Measurements from ENCODE around the gene TDG. TPM values are rescaled to one million over a fixed set of nuclear protein-coding genes. Genes with fewer than 3 reads are reported as not detected.

The TDG gene
- polyA plus RNA-seq, 3 donors = 12.6 to 22.4 (median 20.1) TPM

- Mint-ChIP-seq H3K36me3 (peaks cover 50 to 68% of the 10 kb centered on the region in 2 donors), H3K4me1 (peaks cover 14% of the 10 kb centered on the region), H3K4me3 (no peak overlapping the region), H3K27ac (no peak overlapping the region), H3K27me3 (ENCODE audit: low read depth in 3 of 3) (peaks cover 0 to 2% (median 2%) of the 10 kb centered on the region in 3 donors), H3K9me3 (no peaks in the 10 kb centered on the region)
- Histone ChIP-seq H3K4me1 (ENCODE audit: control insufficient read depth in 1 of 2, insufficient read depth in 2 of 2, low read length in 2 of 2) (peaks cover 11 to 16% of the 10 kb centered on the region in 2 donors), H2AFZ (ENCODE audit: insufficient read depth, low read depth, low read length, poor library complexity, severe bottlenecking) (no peak overlapping the region), H3K4me3 (replicated peaks in 1 of 3; ENCODE audit: low read depth in 2 of 3, low read length in 3 of 3) (no peak overlapping the region), H3K79me2 (ENCODE audit: insufficient read depth, low read length) (peaks cover 25% of the 10 kb centered on the region), H3K27me3 (ENCODE audit: control insufficient read depth in 2 of 2, insufficient read depth in 2 of 2, low read length in 2 of 2) (no peaks in the 10 kb centered on the region), H3K4me2 (replicated peaks; ENCODE audit: extremely low read depth, low read length, poor library complexity, severe bottlenecking) (no peak overlapping the region), H3K9me3 (replicated peaks in 1 of 2; ENCODE audit: control insufficient read depth in 1 of 2, insufficient read depth in 1 of 2, low read length in 2 of 2) (no peaks in the 10 kb centered on the region), H3K27ac (ENCODE audit: low read depth in 1 of 2, low read length in 2 of 2) (no peak overlapping the region), H3K9ac (ENCODE audit: insufficient read depth, low read length, poor library complexity, severe bottlenecking) (no peak overlapping the region), H3K36me3 (replicated peaks in 1 of 2; ENCODE audit: control insufficient read depth in 1 of 2, insufficient read depth in 2 of 2, low read length in 2 of 2) (peaks cover 63 to 71% of the 10 kb centered on the region in 2 donors), H4K20me1 (ENCODE audit: insufficient read depth, low read length) (peaks cover 9% of the 10 kb centered on the region)
- TF ChIP-seq, protein P1, sequence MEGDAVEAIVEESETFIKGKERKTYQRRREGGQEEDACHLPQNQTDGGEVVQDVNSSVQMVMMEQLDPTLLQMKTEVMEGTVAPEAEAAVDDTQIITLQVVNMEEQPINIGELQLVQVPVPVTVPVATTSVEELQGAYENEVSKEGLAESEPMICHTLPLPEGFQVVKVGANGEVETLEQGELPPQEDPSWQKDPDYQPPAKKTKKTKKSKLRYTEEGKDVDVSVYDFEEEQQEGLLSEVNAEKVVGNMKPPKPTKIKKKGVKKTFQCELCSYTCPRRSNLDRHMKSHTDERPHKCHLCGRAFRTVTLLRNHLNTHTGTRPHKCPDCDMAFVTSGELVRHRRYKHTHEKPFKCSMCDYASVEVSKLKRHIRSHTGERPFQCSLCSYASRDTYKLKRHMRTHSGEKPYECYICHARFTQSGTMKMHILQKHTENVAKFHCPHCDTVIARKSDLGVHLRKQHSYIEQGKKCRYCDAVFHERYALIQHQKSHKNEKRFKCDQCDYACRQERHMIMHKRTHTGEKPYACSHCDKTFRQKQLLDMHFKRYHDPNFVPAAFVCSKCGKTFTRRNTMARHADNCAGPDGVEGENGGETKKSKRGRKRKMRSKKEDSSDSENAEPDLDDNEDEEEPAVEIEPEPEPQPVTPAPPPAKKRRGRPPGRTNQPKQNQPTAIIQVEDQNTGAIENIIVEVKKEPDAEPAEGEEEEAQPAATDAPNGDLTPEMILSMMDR (IDR thresholded peaks at IDR 0.05) = no peak
- intact Hi-C loops (cut with micrococcal nuclease) = loop anchor here (10.0 kb wide), 2 partner anchors 1162 to 1182 kb away; no protein-coding TSS in a partner anchor
- no peak for DNase-seq
- no CpG with 5 or more reads among the region's 1 CpG for WGBS (ENCODE audit: insufficient coverage)
These were observed 13.2 kb upstream of the TDG start for GRCh38 chr12:103952497-103952896.

GRCh38 chr12:103955811-103956508 is 9.7 kb upstream of the TDG start:
- Histone ChIP-seq H3K27ac (ENCODE audit: low read depth in 1 of 2, low read length in 2 of 2) (peak overlapping the region in 1 of 2 donors; percentile 85), H2AFZ (ENCODE audit: insufficient read depth, low read depth, low read length, poor library complexity, severe bottlenecking) (peak overlapping the region; percentile 94), H3K27me3 (ENCODE audit: control insufficient read depth in 2 of 2, insufficient read depth in 2 of 2, low read length in 2 of 2) (no peaks in the 10 kb centered on the region), H3K79me2 (ENCODE audit: insufficient read depth, low read length) (peaks cover 25% of the 10 kb centered on the region), H3K9ac (ENCODE audit: insufficient read depth, low read length, poor library complexity, severe bottlenecking) (peak overlapping the region; percentile 71), H3K36me3 (replicated peaks in 1 of 2; ENCODE audit: control insufficient read depth in 1 of 2, insufficient read depth in 2 of 2, low read length in 2 of 2) (peaks cover 30 to 36% of the 10 kb centered on the region in 2 donors), H3K4me2 (replicated peaks; ENCODE audit: extremely low read depth, low read length, poor library complexity, severe bottlenecking) (peak overlapping the region; percentile 90), H3K4me1 (ENCODE audit: control insufficient read depth in 1 of 2, insufficient read depth in 2 of 2, low read length in 2 of 2) (peaks cover 13 to 18% of the 10 kb centered on the region in 2 donors), H3K4me3 (replicated peaks in 1 of 3; ENCODE audit: low read depth in 2 of 3, low read length in 3 of 3) (peak overlapping the region; percentile 71 to 88 (median 86)), H3K9me3 (replicated peaks in 1 of 2; ENCODE audit: control insufficient read depth in 1 of 2, insufficient read depth in 1 of 2, low read length in 2 of 2) (no peaks in the 10 kb centered on the region), H4K20me1 (ENCODE audit: insufficient read depth, low read length) (no peaks in the 10 kb centered on the region)
- Mint-ChIP-seq H3K4me1 (peaks cover 15% of the 10 kb centered on the region), H3K36me3 (peaks cover 20 to 34% of the 10 kb centered on the region in 2 donors), H3K27me3 (ENCODE audit: low read depth in 3 of 3) (peaks cover 0 to 2% (median 2%) of the 10 kb centered on the region in 3 donors), H3K4me3 (peak overlapping the region; percentile 88 to 94), H3K9me3 (no peaks in the 10 kb centered on the region), H3K27ac (peak overlapping the region in 5 of 7 donors; percentile 10 to 99 (median 93))
- TF ChIP-seq, protein P1 (IDR thresholded peaks at IDR 0.05) = no peak
- intact Hi-C loops (cut with micrococcal nuclease) = loop anchor here (2.0 to 10.0 kb wide), 3 partner anchors 25 to 1179 kb away; partner anchors contain the start of gene HSP90B1 (in 1 of the 2)
- DNase-seq = no peak
- WGBS (ENCODE audit: insufficient coverage) = 42% methylated on average over 6 of the region's 7 CpGs
